Vagina (tissue), 2 donors: ENCODE data around the gene RARA. TPM values are rescaled to one million over a fixed set of nuclear protein-coding genes. Genes with fewer than 3 reads are reported as not detected.

Experiments used
- DNase-seq, 2 donors: peaks; one replicate each; pipeline ENCODE4 v3.0.0-alpha.2; 2017; ENCODE audit errors: extremely low spot score in 2 of 2
- H3K27ac ChIP-seq: fragments of 200-600 bp; sonication (generic); one replicate; pipeline ENCODE4 v1.5.1; 2019
- H3K27me3 ChIP-seq: fragments of 200-600 bp; sonication (generic); one replicate; pipeline ENCODE4 v1.5.1; 2019
- H3K36me3 ChIP-seq, 2 donors: fragments of 200-600 bp; sonication (generic); one replicate each; pipeline ENCODE4 v1.5.1; 2017 to 2019
- H3K4me1 ChIP-seq: fragments of 200-600 bp; sonication (generic); one replicate; pipeline ENCODE4 v1.5.1; 2019
- H3K4me3 ChIP-seq, 2 donors: fragments of 200-600 bp; sonication (generic); 1 replicate in 1 of 2; 2 replicates in 1 of 2; pipeline ENCODE4 v1.5.1; 2016 to 2019
- H3K9me3 ChIP-seq: fragments of 200-600 bp; sonication (generic); one replicate; pipeline ENCODE4 v1.5.1; 2019
- POLR2A ChIP-seq, 2 donors: fragments of 450-650 bp; IDR thresholded peaks; one replicate each; pipeline ENCODE4 v1.6.1; 2017; ENCODE audit warnings: antibody characterized with exemption in 2 of 2, mild to moderate bottlenecking in 2 of 2, moderate library complexity in 2 of 2
- POLR2AphosphoS5 ChIP-seq, 2 donors: sonication (generic); formaldehyde crosslinking; IDR thresholded peaks; one replicate each; pipeline ENCODE4 v1.9.0; 2017; ENCODE audit warnings: antibody characterized with exemption in 2 of 2, mild to moderate bottlenecking in 2 of 2, low read depth in 1 of 2; ENCODE audit not compliant: insufficient read depth in 1 of 2
- intact Hi-C: fragments of 100-400 bp; cut with DNase I; formaldehyde crosslinking; loops from one replicate; pipeline ENCODE4 v1.15.1; 2023
- total RNA-seq: library from RNA; depleted of rRNA; stranded (reverse); fragments of >200 nt; gene quantifications from one replicate; pipeline ENCODE4 v1.2.3, GENCODE V29; 2016
- TF ChIP-seq, protein P1 (sequence below), 3 experiments: fragments of 450-650 bp in 2 of 3; fragments of 200-600 bp in 1 of 3; sonication (generic) in 1 of 3; IDR thresholded peaks; one replicate each; pipeline ENCODE4 v1.5.1; 2017 to 2019; ENCODE audit warnings: antibody characterized with exemption in 3 of 3, mild to moderate bottlenecking in 2 of 3, moderate library complexity in 2 of 3

Gene RARA
- total RNA-seq, 1 donor from 2014 or later: 58.9 TPM

DNA sequence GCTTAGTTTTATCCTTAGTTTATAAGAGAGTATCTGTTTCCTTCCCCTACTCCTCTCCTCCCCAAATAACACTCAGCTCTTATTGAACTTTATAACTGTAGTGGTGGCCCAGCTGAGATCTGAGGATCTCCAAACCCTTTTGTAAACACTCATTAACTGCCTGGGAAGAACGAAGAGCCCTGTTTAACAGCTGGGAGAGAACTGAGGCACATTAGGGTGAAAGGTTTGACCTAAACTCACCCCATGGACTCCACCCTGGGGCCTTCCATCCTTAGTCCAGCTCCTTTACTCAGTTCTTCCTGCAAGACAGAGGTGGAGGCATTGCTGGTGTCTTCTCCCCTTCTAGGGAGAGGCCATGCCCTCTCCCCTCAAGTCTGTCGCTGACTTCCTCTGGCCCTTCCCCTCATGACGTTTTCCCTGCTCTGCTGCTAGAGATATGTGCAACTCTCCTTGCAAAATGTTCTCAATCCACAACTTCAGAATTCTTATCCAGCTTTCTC lies 1.2 kb upstream of the RARA start:
- H3K4me1 ChIP-seq: peaks cover 92% of the 10 kb centered on the region
- intact Hi-C loops: loop anchor here (10.0 kb wide), 1 partner anchor 137 kb away; the partner anchor contains the start of gene IGFBP4
- no peaks in the 10 kb centered on the region for H3K27me3 ChIP-seq
- no peaks in the 10 kb centered on the region for H3K36me3 ChIP-seq
- H3K27ac ChIP-seq: peak overlapping the region; percentile 88
- no peaks in the 10 kb centered on the region for H3K9me3 ChIP-seq
- no peak for DNase-seq
- H3K4me3 ChIP-seq: no peak overlapping the region
- TF ChIP-seq, protein P1, sequence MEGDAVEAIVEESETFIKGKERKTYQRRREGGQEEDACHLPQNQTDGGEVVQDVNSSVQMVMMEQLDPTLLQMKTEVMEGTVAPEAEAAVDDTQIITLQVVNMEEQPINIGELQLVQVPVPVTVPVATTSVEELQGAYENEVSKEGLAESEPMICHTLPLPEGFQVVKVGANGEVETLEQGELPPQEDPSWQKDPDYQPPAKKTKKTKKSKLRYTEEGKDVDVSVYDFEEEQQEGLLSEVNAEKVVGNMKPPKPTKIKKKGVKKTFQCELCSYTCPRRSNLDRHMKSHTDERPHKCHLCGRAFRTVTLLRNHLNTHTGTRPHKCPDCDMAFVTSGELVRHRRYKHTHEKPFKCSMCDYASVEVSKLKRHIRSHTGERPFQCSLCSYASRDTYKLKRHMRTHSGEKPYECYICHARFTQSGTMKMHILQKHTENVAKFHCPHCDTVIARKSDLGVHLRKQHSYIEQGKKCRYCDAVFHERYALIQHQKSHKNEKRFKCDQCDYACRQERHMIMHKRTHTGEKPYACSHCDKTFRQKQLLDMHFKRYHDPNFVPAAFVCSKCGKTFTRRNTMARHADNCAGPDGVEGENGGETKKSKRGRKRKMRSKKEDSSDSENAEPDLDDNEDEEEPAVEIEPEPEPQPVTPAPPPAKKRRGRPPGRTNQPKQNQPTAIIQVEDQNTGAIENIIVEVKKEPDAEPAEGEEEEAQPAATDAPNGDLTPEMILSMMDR (IDR thresholded peaks at IDR 0.05): no peak
- TF ChIP-seq POLR2AphosphoS5 (IDR thresholded peaks at IDR 0.05; ENCODE audit: insufficient read depth in 1 of 2, low read depth in 1 of 2) (no peak), POLR2A (IDR thresholded peaks at IDR 0.05) (no peak)

DNA sequence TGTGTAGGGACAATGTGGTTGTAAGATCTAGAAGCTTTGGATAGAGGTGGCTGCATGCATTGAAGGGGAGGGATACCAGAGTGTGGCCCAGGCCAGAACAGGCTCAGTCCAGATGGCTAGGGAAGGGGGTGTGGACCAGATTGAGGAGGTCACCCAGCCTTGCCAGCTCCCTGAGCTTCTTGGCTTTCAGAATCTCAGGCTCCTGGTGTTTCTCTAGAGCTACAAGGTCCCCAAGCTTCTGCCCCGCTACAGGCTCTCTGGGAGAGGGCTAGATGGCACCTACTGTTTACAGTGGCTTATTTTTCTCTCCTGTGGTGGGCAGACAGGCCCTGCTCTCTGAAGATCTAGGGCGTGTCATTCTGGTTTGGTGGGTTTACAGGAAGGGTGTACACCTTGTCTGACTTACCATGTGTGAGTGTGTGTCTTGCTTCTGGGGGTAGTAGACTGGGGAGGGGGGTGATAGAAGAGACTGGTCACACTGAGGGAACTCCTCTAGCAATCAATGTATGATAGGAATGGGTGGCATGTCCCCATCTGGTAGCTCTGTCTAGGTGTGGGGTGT lies 1.1 kb downstream of the RARA start:
- DNase-seq: no peak
- Histone ChIP-seq H3K27ac (peak overlapping the region; percentile 88), H3K4me3 (peak overlapping the region; percentile 49 to 55), H3K9me3 (no peaks in the 10 kb centered on the region), H3K36me3 (no peaks in the 10 kb centered on the region), H3K27me3 (no peaks in the 10 kb centered on the region), H3K4me1 (peaks cover 92% of the 10 kb centered on the region)
- TF ChIP-seq POLR2A (IDR thresholded peaks at IDR 0.05) (no peak), POLR2AphosphoS5 (IDR thresholded peaks at IDR 0.05; ENCODE audit: insufficient read depth in 1 of 2, low read depth in 1 of 2) (no peak)
- TF ChIP-seq, protein P1 (IDR thresholded peaks at IDR 0.05): no peak
- intact Hi-C loops: loop anchor here (10.0 kb wide), 1 partner anchor 135 kb away; the partner anchor contains the start of gene IGFBP4

DNA sequence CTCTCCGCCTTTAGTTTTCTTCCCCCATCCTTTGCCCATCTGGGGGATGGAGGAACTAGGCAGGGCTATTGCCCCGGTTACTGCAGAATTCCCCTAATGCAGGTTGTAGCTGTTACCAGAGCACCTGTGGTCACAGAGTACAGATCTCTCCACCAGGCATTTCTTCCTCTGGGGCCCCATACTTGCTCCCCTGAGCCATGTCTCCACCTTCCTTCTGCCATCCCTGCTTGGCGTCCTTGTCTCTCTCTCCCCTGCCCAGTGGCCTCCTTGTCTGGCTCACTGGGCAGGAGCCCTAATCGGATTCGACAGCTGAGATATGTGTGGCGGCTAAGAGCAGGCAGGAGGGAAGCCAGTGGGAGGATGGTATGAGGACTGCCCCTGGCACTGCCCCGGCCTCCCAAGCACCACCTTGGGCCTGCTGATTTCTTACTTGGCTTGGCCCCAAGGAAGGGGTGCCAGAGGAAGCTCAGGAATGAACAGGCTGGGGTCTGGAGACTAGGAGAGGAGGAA lies 2.0 kb downstream of the RARA start:
- Histone ChIP-seq H3K36me3 (no peaks in the 10 kb centered on the region), H3K27me3 (no peaks in the 10 kb centered on the region), H3K9me3 (no peaks in the 10 kb centered on the region), H3K4me1 (peaks cover 100% of the 10 kb centered on the region), H3K27ac (peak overlapping the region; percentile 70), H3K4me3 (no peak overlapping the region)
- intact Hi-C loops: no loop called here
- TF ChIP-seq, protein P1 (IDR thresholded peaks at IDR 0.05): no peak
- TF ChIP-seq POLR2AphosphoS5 (IDR thresholded peaks at IDR 0.05; ENCODE audit: insufficient read depth in 1 of 2, low read depth in 1 of 2): no peak
- TF ChIP-seq POLR2A (IDR thresholded peaks at IDR 0.05): no peak
- peak in 1 of 2 donors; percentile 92 for DNase-seq

DNA sequence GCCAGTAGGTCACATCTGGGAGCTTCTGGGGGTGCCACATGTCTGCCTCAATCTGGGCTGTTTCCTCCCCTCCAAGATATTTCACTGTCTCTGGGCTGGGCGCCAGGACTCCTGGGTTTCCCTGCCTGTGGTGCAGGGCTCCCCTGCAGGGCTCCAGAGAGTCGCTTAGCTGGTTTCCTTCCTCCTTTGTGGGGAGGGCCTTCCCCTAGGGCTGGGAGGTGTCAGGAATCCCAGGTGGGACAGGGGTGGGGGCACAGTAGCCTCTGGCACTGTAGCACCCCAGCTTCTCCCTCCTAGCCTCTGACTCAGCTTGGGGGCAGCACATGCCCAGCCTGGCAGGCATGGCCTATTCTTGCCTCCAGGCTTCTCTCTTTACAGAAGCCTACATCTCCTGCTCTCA lies 2.6 kb downstream of the RARA start:
- Histone ChIP-seq H3K36me3 (no peaks in the 10 kb centered on the region), H3K4me3 (no peak overlapping the region), H3K4me1 (peaks cover 100% of the 10 kb centered on the region), H3K9me3 (no peaks in the 10 kb centered on the region), H3K27me3 (no peaks in the 10 kb centered on the region), H3K27ac (peak overlapping the region; percentile 70)
- DNase-seq: peak in 1 of 2 donors; percentile 94
- TF ChIP-seq, protein P1 (IDR thresholded peaks at IDR 0.05): no peak
- TF ChIP-seq POLR2AphosphoS5 (IDR thresholded peaks at IDR 0.05; ENCODE audit: insufficient read depth in 1 of 2, low read depth in 1 of 2): no peak
- TF ChIP-seq POLR2A (IDR thresholded peaks at IDR 0.05): no peak
- intact Hi-C loops: no loop called here

DNA sequence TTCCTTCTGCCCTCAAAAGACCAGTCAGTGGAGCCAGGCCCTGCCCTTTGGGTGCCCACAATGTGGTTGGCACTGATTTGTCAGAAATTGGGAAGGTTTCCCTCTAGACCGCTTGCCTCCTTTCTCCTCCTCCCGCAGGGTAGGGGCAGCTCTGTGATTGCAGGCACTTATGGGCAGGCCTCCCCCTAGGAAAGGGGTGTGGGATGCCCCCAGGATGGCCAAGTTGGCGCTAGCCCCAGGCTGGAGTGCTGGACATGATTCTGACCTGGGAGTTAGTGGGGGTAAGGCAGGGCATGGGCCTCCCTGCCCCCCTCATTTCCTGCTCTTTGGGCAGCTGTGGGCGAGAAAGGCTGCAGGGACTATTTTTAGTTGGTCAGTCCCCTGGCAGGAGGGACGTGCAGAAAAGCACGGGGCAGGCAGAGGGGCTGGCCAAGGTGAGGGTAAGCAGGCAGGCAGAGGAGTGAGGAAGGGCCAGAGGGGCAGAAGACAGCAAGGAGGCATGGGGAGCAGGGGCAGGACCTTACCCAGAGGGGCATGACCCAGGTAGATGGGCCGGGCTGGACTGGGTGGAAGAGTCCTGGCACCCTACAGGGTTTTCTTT lies 3.3 kb downstream of the RARA start:
- H3K36me3 ChIP-seq: no peaks in the 10 kb centered on the region

More for the DNA sequence above, 3.3 kb downstream of the RARA start:
- intact Hi-C loops: no loop called here
- TF ChIP-seq POLR2A (IDR thresholded peaks at IDR 0.05): no peak
- TF ChIP-seq, protein P1 (IDR thresholded peaks at IDR 0.05): no peak
- TF ChIP-seq POLR2AphosphoS5 (IDR thresholded peaks at IDR 0.05; ENCODE audit: insufficient read depth in 1 of 2, low read depth in 1 of 2): no peak
- Histone ChIP-seq H3K4me3 (no peak overlapping the region), H3K27me3 (no peaks in the 10 kb centered on the region), H3K27ac (peak overlapping the region; percentile 70), H3K4me1 (peaks cover 100% of the 10 kb centered on the region), H3K9me3 (no peaks in the 10 kb centered on the region)
- no peak for DNase-seq
